ENCODE results near the gene CYP2W1. TPM values are rescaled to one million over a fixed set of nuclear protein-coding genes. Genes with fewer than 3 reads are reported as not detected.
"Not testable (repeated sequence)": the region's sequence is repeated elsewhere in the genome, so short reads cannot be mapped to it uniquely, and the experiment has no call there.

CYP2W1 gene
- total RNA-seq, 1 donor from 2014 or later = not detected

GRCh38 chr7:1031716-1032455 lies 48.9 kb downstream of the CYP2W1 start:
- Mint-ChIP-seq H3K4me1 (peaks cover 28% of the 10 kb centered on the region), H3K36me3 (peaks cover 16% of the 10 kb centered on the region), H3K27ac (no peak overlapping the region), H3K9me3 (peaks cover 17% of the 10 kb centered on the region), H3K27me3 (ENCODE audit: insufficient read depth, low read depth) (peaks cover 14% of the 10 kb centered on the region), H3K4me3 (no peak overlapping the region)
- Histone ChIP-seq H4K20me1 (ENCODE audit: low read depth) (peaks cover 10% of the 10 kb centered on the region), H3K9ac (no peak overlapping the region), H3K4me1 (peaks cover 4% of the 10 kb centered on the region), H3K27ac (no peak overlapping the region), H3K36me3 (no peaks in the 10 kb centered on the region), H3K9me3 (ENCODE audit: low read depth) (no peaks in the 10 kb centered on the region), H3K27me3 (no peaks in the 10 kb centered on the region), H3K4me3 (no peak overlapping the region), H3F3A (ENCODE audit: low read depth) (peaks cover 20% of the 10 kb centered on the region), H2AFZ (replicated peaks) (no peak overlapping the region), H3K79me2 (ENCODE audit: low read depth) (peaks cover 18% of the 10 kb centered on the region), H3K4me2 (no peak overlapping the region)
- TF ChIP-seq CTCF (IDR thresholded peaks at IDR 0.05) = no peak
- TF ChIP-seq EZH2 (IDR thresholded peaks at IDR 0.05) = no peak
- TF ChIP-seq EZH2phosphoT487 (IDR thresholded peaks at IDR 0.05) = no peak
- no peak for DNase-seq (ENCODE audit: low spot score)

GRCh38 chr7:1032536-1033181 lies 49.7 kb downstream of the CYP2W1 start:
- Histone ChIP-seq H3K27ac (no peak overlapping the region), H3K36me3 (no peaks in the 10 kb centered on the region), H3K4me3 (no peak overlapping the region), H4K20me1 (ENCODE audit: low read depth) (peaks cover 2% of the 10 kb centered on the region), H2AFZ (replicated peaks) (no peak overlapping the region), H3K4me1 (no peaks in the 10 kb centered on the region), H3K4me2 (no peak overlapping the region), H3K79me2 (ENCODE audit: low read depth) (peaks cover 10% of the 10 kb centered on the region), H3F3A (ENCODE audit: low read depth) (peaks cover 13% of the 10 kb centered on the region), H3K27me3 (no peaks in the 10 kb centered on the region), H3K9ac (no peak overlapping the region), H3K9me3 (ENCODE audit: low read depth) (no peaks in the 10 kb centered on the region)
- Mint-ChIP-seq H3K27me3 (ENCODE audit: insufficient read depth, low read depth) (peaks cover 12% of the 10 kb centered on the region), H3K4me1 (peaks cover 23% of the 10 kb centered on the region), H3K9me3 (peaks cover 17% of the 10 kb centered on the region), H3K4me3 (peak overlapping the region; percentile 24), H3K36me3 (peaks cover 14% of the 10 kb centered on the region), H3K27ac (peak overlapping the region; percentile 25)
- TF ChIP-seq EZH2 (IDR thresholded peaks at IDR 0.05) = no peak
- no peak for DNase-seq (ENCODE audit: low spot score)

GRCh38 chr7:1033546-1034145 lies 50.7 kb downstream of the CYP2W1 start:
- H3K27ac ChIP-seq = no peak overlapping the region
- Mint-ChIP-seq H3K27ac (no peak overlapping the region), H3K9me3 (peaks cover 17% of the 10 kb centered on the region), H3K4me3 (no peak overlapping the region), H3K27me3 (ENCODE audit: insufficient read depth, low read depth) (peaks cover 12% of the 10 kb centered on the region), H3K4me1 (peaks cover 22% of the 10 kb centered on the region), H3K36me3 (peaks cover 14% of the 10 kb centered on the region)
- H3K36me3 ChIP-seq = no peaks in the 10 kb centered on the region
- H4K20me1 ChIP-seq (ENCODE audit: low read depth) = no peaks in the 10 kb centered on the region
- H3K79me2 ChIP-seq (ENCODE audit: low read depth) = peaks cover 7% of the 10 kb centered on the region
- H3K4me2 ChIP-seq = no peak overlapping the region
- TF ChIP-seq EZH2 (IDR thresholded peaks at IDR 0.05) (no peak), CTCF (IDR thresholded peaks at IDR 0.05) (no peak), EZH2phosphoT487 (IDR thresholded peaks at IDR 0.05) (no peak)
- no peaks in the 10 kb centered on the region for H3K9me3 ChIP-seq (ENCODE audit: low read depth)
- H3F3A ChIP-seq (ENCODE audit: low read depth) = peaks cover 9% of the 10 kb centered on the region
- no peaks in the 10 kb centered on the region for H3K4me1 ChIP-seq
- H3K9ac ChIP-seq = no peak overlapping the region
- H3K4me3 ChIP-seq = no peak overlapping the region
- H2AFZ ChIP-seq (replicated peaks) = no peak overlapping the region
- DNase-seq (ENCODE audit: low spot score) = no peak
- no peaks in the 10 kb centered on the region for H3K27me3 ChIP-seq

- Mint-ChIP-seq H3K36me3 (peaks cover 14% of the 10 kb centered on the region), H3K4me1 (peaks cover 13% of the 10 kb centered on the region), H3K9me3 (peaks cover 17% of the 10 kb centered on the region), H3K27me3 (ENCODE audit: insufficient read depth, low read depth) (peaks cover 12% of the 10 kb centered on the region)
- not testable (repeated sequence) for H3K9ac ChIP-seq; H3K27me3 ChIP-seq; H2AFZ ChIP-seq (replicated peaks); H3K4me2 ChIP-seq; H4K20me1 ChIP-seq (ENCODE audit: low read depth); H3K79me2 ChIP-seq (ENCODE audit: low read depth); H3K4me3 ChIP-seq; H3K27ac Mint-ChIP-seq; H3K4me1 ChIP-seq; DNase-seq (ENCODE audit: low spot score); H3F3A ChIP-seq (ENCODE audit: low read depth); H3K27ac ChIP-seq; H3K9me3 ChIP-seq (ENCODE audit: low read depth); H3K36me3 ChIP-seq; H3K4me3 Mint-ChIP-seq
These were observed 51.8 kb downstream of the CYP2W1 start for GRCh38 chr7:1034769-1035168.

GRCh38 chr7:1036164-1036928 lies 53.4 kb downstream of the CYP2W1 start:
- not testable (repeated sequence) for H3K27ac Mint-ChIP-seq; H3K27ac ChIP-seq; H3K36me3 ChIP-seq; H3F3A ChIP-seq (ENCODE audit: low read depth); H3K4me1 ChIP-seq; H3K4me3 ChIP-seq; H4K20me1 ChIP-seq (ENCODE audit: low read depth); DNase-seq (ENCODE audit: low spot score); H3K4me2 ChIP-seq; H3K27me3 ChIP-seq; H3K9ac ChIP-seq; H3K9me3 ChIP-seq (ENCODE audit: low read depth); H3K4me3 Mint-ChIP-seq; H2AFZ ChIP-seq (replicated peaks)
- H3K4me1 Mint-ChIP-seq = peaks cover 14% of the 10 kb centered on the region
- H3K36me3 Mint-ChIP-seq = peaks cover 12% of the 10 kb centered on the region
- peaks cover 12% of the 10 kb centered on the region for H3K79me2 ChIP-seq (ENCODE audit: low read depth)
- H3K27me3 Mint-ChIP-seq (ENCODE audit: insufficient read depth, low read depth) = peaks cover 14% of the 10 kb centered on the region
- H3K9me3 Mint-ChIP-seq = peaks cover 17% of the 10 kb centered on the region
